Neuronal stem cell (in vitro differentiated cells): ENCODE results near the gene SPECC1.

Source experiments
- DNase-seq: peaks from one replicate; pipeline ENCODE4 v3.0.0-alpha.2; 2013; ENCODE audit warnings: low spot score
- H2AFZ ChIP-seq: one replicate; pipeline ENCODE4 v1.6.1; 2013; ENCODE audit warnings: mild to moderate bottlenecking, low read length, inconsistent platforms
- H2AK5ac ChIP-seq: 2 replicates; pipeline ENCODE4 v1.6.1; 2013; ENCODE audit warnings: low read depth, mild to moderate bottlenecking, inconsistent platforms, low read length, moderate library complexity, mixed read lengths
- H2BK120ac ChIP-seq: 2 replicates; pipeline ENCODE4 v1.6.1; 2013; ENCODE audit warnings: low read depth, mild to moderate bottlenecking, inconsistent platforms, low read length, moderate library complexity, mixed read lengths
- H2BK12ac ChIP-seq: one replicate; pipeline ENCODE4 v1.6.1; 2013; ENCODE audit warnings: low read length, inconsistent platforms
- H2BK15ac ChIP-seq: 2 replicates; pipeline ENCODE4 v1.6.1; 2013; ENCODE audit warnings: mild to moderate bottlenecking, low read length, inconsistent platforms, mixed read lengths
- H2BK5ac ChIP-seq: one replicate; pipeline ENCODE4 v1.6.1; 2013; ENCODE audit warnings: inconsistent platforms, mild to moderate bottlenecking, low read length, moderate library complexity
- H3K14ac ChIP-seq: one replicate; pipeline ENCODE4 v1.6.1; 2013; ENCODE audit warnings: low read length, inconsistent platforms
- H3K18ac ChIP-seq: 2 replicates; pipeline ENCODE4 v1.6.1; 2013; ENCODE audit warnings: low read length, inconsistent platforms
- H3K23ac ChIP-seq: 2 replicates; pipeline ENCODE4 v1.6.1; 2013; ENCODE audit warnings: low read depth, mild to moderate bottlenecking, mixed read lengths, low read length, inconsistent platforms; ENCODE audit not compliant: poor library complexity
- H3K27ac ChIP-seq: replicated peaks from 3 replicates; pipeline ENCODE4 v1.5.1; 2013; ENCODE audit warnings: low read length, inconsistent platforms
- H3K27me3 ChIP-seq, 3 experiments: 2 replicates each; pipeline ENCODE4 v1.6.1; 2013; ENCODE audit warnings: low read length in 3 of 3, mild to moderate bottlenecking in 2 of 3, inconsistent platforms in 1 of 3, low read depth in 1 of 3, mixed read lengths in 1 of 3, moderate library complexity in 1 of 3; ENCODE audit not compliant: control insufficient read depth in 3 of 3, insufficient read depth in 3 of 3
- H3K36me3 ChIP-seq, 2 donors: replicated peaks in 1 of 2; 2 replicates each; pipeline ENCODE4 v1.6.1; 2013; ENCODE audit warnings: low read length in 2 of 2; ENCODE audit not compliant: control insufficient read depth in 2 of 2, insufficient read depth in 2 of 2
- H3K4ac ChIP-seq: 2 replicates; pipeline ENCODE4 v1.6.1; 2013; ENCODE audit warnings: inconsistent platforms, mild to moderate bottlenecking, low read length, moderate library complexity
- H3K4me1 ChIP-seq, 2 donors: 1 replicate in 1 of 2; 2 replicates in 1 of 2; pipeline ENCODE4 v1.6.1; 2013; ENCODE audit warnings: low read length in 2 of 2, low read depth in 1 of 2; ENCODE audit not compliant: control insufficient read depth in 2 of 2, insufficient read depth in 1 of 2
- H3K4me2 ChIP-seq: one replicate; pipeline ENCODE4 v1.6.1; 2013; ENCODE audit warnings: mild to moderate bottlenecking, low read length, inconsistent platforms; ENCODE audit not compliant: insufficient read depth, poor library complexity, severe bottlenecking
- H3K4me3 ChIP-seq, 2 donors: 2 replicates each; pipeline ENCODE4 v1.5.1; 2013; ENCODE audit warnings: low read length in 2 of 2, mild to moderate bottlenecking in 2 of 2, inconsistent platforms in 1 of 2, moderate library complexity in 1 of 2
- H3K79me1 ChIP-seq: one replicate; pipeline ENCODE4 v1.6.1; 2013; ENCODE audit warnings: low read depth, mild to moderate bottlenecking, inconsistent platforms, low read length, moderate library complexity
- H3K9ac ChIP-seq: one replicate; pipeline ENCODE4 v1.6.1; 2013; ENCODE audit warnings: mild to moderate bottlenecking, low read depth, low read length, inconsistent platforms; ENCODE audit not compliant: poor library complexity
- H3K9me3 ChIP-seq, 2 donors: replicated peaks in 1 of 2; 2 replicates each; pipeline versions ENCODE3 to v1.6.1; 2013; ENCODE audit warnings: low read length in 2 of 2, mild to moderate bottlenecking in 2 of 2, inconsistent platforms in 1 of 2, low read depth in 1 of 2, mixed read lengths in 1 of 2, moderate library complexity in 1 of 2; ENCODE audit not compliant: control insufficient read depth in 2 of 2, insufficient read depth in 1 of 2
- H4K8ac ChIP-seq: one replicate; pipeline ENCODE4 v1.6.1; 2013; ENCODE audit warnings: low read depth, mild to moderate bottlenecking, inconsistent platforms, low read length, moderate library complexity
- H4K91ac ChIP-seq: one replicate; pipeline ENCODE4 v1.6.1; 2013; ENCODE audit warnings: low read length, low read depth, mild to moderate bottlenecking, inconsistent platforms; ENCODE audit not compliant: poor library complexity
- WGBS, 2 donors: extraction: QIAGEN DNeasy Blood & Tissue Kit; methylation state at CpG; one replicate each; pipeline ENCODE4 v1.1.7; 2013; ENCODE audit warnings: missing lambda C conversion rate in 2 of 2, mixed read lengths in 1 of 2; ENCODE audit not compliant: insufficient read length in 2 of 2, insufficient replicate concordance in 1 of 2; ENCODE audit errors: extremely low coverage in 2 of 2; 5-methylcytosine and 5-hydroxymethylcytosine counted together

SPECC1 gene

GRCh38 chr17:19977293-19978208, 31.6 kb upstream of the SPECC1 start, which contains the start of gene AKAP10:
Gene AKAP10 (minus strand): TSS chr17:19977828. CDS start chr17:19977679, 149 bp downstream.
- Histone ChIP-seq H4K8ac (peak within 1 kb of the TSS; percentile 58), H3K18ac (peak within 1 kb of the TSS; percentile 98), H3K4me1 (peaks cover 2 to 5% of the 10 kb centered on the region in 2 donors), H3K9ac (peak within 1 kb of the TSS; percentile 66), H2BK5ac (peak within 1 kb of the TSS; percentile 96), H2BK15ac (no peak within 1 kb of the TSS), H3K4me2 (peak within 1 kb of the TSS; percentile 72), H3K27me3 (no peaks in the 10 kb centered on the region), H3K79me1 (peaks cover 5% of the 10 kb centered on the region), H3K23ac (peak within 1 kb of the TSS; percentile 1), H3K9me3 (peaks cover 0 to 4% of the 10 kb centered on the region in 2 donors), H3K14ac (peak within 1 kb of the TSS; percentile 28), H3K4me3 (peak within 1 kb of the TSS; percentile 90 to 91), H4K91ac (no peak within 1 kb of the TSS), H2AK5ac (no peak within 1 kb of the TSS), H3K4ac (peak within 1 kb of the TSS; percentile 1), H2BK12ac (no peak within 1 kb of the TSS), H3K36me3 (peaks cover 1 to 36% of the 10 kb centered on the region in 2 donors), H3K27ac (peak within 1 kb of the TSS; percentile 87), H2BK120ac (peak within 1 kb of the TSS; percentile 84), H2AFZ (peak within 1 kb of the TSS; percentile 99)
- no CpG with 5 or more reads among the region's 75 CpGs for WGBS, 2 donors
- peak; percentile 80 for DNase-seq

- Histone ChIP-seq H4K91ac (no peak overlapping the region), H2BK120ac (no peak overlapping the region), H2BK12ac (no peak overlapping the region), H2BK5ac (peak overlapping the region; percentile 96), H3K36me3 (peaks cover 1 to 29% of the 10 kb centered on the region in 2 donors), H3K14ac (no peak overlapping the region), H3K4me1 (peaks cover 2 to 5% of the 10 kb centered on the region in 2 donors), H2BK15ac (no peak overlapping the region), H3K79me1 (peaks cover 5% of the 10 kb centered on the region), H3K9me3 (peaks cover 0 to 4% of the 10 kb centered on the region in 2 donors), H4K8ac (peak overlapping the region; percentile 58), H3K27ac (peak overlapping the region; percentile 87), H3K4me3 (peak overlapping the region; percentile 74 to 91), H2AK5ac (no peak overlapping the region), H3K18ac (peak overlapping the region; percentile 55), H3K4me2 (peak overlapping the region; percentile 72), H3K9ac (peak overlapping the region; percentile 22), H2AFZ (peak overlapping the region; percentile 99), H3K4ac (peak overlapping the region; percentile 1), H3K27me3 (no peaks in the 10 kb centered on the region), H3K23ac (no peak overlapping the region)
- DNase-seq = no peak
- no CpG with 5 or more reads among the region's 22 CpGs for WGBS, 2 donors
These were observed 30.9 kb upstream of the SPECC1 start for GRCh38 chr17:19978209-19978802.

- H2BK5ac ChIP-seq = no peak overlapping the region
- peaks cover 2 to 5% of the 10 kb centered on the region in 2 donors for H3K4me1 ChIP-seq
- no CpG with 5 or more reads among the region's 13 CpGs for WGBS, 2 donors
- no peak overlapping the region for H2BK15ac ChIP-seq
- H4K8ac ChIP-seq = no peak overlapping the region
- H3K27me3 ChIP-seq = no peaks in the 10 kb centered on the region
- H2BK120ac ChIP-seq = no peak overlapping the region
- no peak overlapping the region for H2AFZ ChIP-seq
- DNase-seq = no peak
- H3K18ac ChIP-seq = no peak overlapping the region
- no peak overlapping the region for H3K23ac ChIP-seq
- peaks cover 1 to 24% of the 10 kb centered on the region in 2 donors for H3K36me3 ChIP-seq
- no peak overlapping the region for H4K91ac ChIP-seq
- no peak overlapping the region for H2BK12ac ChIP-seq
- H3K9ac ChIP-seq = no peak overlapping the region
- H3K27ac ChIP-seq = no peak overlapping the region
- no peak overlapping the region for H3K4me2 ChIP-seq
- H3K9me3 ChIP-seq = peaks cover 0 to 4% of the 10 kb centered on the region in 2 donors
- H3K4me3 ChIP-seq = no peak overlapping the region
- H2AK5ac ChIP-seq = no peak overlapping the region
- no peak overlapping the region for H3K4ac ChIP-seq
- H3K14ac ChIP-seq = no peak overlapping the region
- peaks cover 5% of the 10 kb centered on the region for H3K79me1 ChIP-seq
These were observed 30.4 kb upstream of the SPECC1 start for GRCh38 chr17:19978805-19979211.
